GM21526 (cell line): Measurements from ENCODE around the gene TXNL4A.

Source experiments
- ATAC-seq: cut with Tn5 transposase; IDR thresholded peaks from one replicate; pipeline ENCODE4 v1.9.1; 2021; ENCODE audit warnings: moderate library complexity; ENCODE audit not compliant: unreplicated experiment, low FRiP score

The TXNL4A gene

GRCh38 chr18:79921984-79922965 lies 66.1 kb downstream of the TXNL4A start:
- no peak for ATAC-seq
